LNCaP clone FGC (cell line): ENCODE measurements around the gene CD151.

ENCODE experiments used
- DNase-seq: peaks from one replicate; pipeline ENCODE4 v3.0.0-alpha.2; 2011; ENCODE audit warnings: low read depth
- H3K4me3 ChIP-seq: 2 replicates; pipeline ENCODE4 v1.5.1; 2011; ENCODE audit warnings: mild to moderate bottlenecking, low read depth, low read length, control low read depth
- TF ChIP-seq, protein P1 (sequence below): IDR thresholded peaks from 2 replicates; pipeline ENCODE4 v1.5.1; 2012; ENCODE audit warnings: mild to moderate bottlenecking; ENCODE audit not compliant: control insufficient read depth, insufficient read depth; ENCODE audit errors: extremely low read depth

Gene CD151

DNA sequence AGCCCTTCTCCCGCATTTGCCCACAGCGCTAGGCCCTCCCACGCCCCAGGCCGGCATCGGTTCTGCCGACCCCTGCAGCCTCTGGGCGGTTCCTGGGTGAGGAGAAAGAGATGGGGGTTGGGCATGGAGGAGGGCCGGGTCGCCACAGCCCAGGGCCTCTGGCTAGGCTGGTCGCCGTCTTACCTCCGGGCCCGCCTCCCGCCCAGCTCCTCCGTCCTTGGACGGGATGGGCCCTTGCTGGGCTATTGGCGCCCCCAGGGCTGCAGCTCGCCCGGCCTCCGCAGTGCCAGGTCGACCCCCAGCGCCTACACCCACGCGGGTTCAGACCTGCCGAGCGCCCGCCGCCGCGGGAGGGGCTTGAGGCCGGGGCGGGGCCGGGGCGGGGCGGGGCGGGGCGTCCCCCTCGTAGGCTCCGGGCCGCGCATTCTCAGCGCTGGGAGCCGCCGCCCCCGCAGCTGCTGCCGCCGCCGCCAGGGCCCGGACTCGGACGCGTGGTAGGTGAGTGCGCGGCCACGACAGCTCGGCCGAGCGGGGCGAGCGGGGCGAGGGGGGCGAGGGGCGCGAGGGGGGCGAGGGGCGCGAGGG, at the start of gene CD151:
Gene CD151, plus strand, starts transcription at position 424 of the 585 bp plus-strand sequence. CDS start 3,118 bp downstream, outside the sequence.
- no peak for DNase-seq
- H3K4me3 ChIP-seq = peak within 1 kb of the TSS; percentile 69
- TF ChIP-seq, protein P1, sequence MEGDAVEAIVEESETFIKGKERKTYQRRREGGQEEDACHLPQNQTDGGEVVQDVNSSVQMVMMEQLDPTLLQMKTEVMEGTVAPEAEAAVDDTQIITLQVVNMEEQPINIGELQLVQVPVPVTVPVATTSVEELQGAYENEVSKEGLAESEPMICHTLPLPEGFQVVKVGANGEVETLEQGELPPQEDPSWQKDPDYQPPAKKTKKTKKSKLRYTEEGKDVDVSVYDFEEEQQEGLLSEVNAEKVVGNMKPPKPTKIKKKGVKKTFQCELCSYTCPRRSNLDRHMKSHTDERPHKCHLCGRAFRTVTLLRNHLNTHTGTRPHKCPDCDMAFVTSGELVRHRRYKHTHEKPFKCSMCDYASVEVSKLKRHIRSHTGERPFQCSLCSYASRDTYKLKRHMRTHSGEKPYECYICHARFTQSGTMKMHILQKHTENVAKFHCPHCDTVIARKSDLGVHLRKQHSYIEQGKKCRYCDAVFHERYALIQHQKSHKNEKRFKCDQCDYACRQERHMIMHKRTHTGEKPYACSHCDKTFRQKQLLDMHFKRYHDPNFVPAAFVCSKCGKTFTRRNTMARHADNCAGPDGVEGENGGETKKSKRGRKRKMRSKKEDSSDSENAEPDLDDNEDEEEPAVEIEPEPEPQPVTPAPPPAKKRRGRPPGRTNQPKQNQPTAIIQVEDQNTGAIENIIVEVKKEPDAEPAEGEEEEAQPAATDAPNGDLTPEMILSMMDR = no peak

DNA sequence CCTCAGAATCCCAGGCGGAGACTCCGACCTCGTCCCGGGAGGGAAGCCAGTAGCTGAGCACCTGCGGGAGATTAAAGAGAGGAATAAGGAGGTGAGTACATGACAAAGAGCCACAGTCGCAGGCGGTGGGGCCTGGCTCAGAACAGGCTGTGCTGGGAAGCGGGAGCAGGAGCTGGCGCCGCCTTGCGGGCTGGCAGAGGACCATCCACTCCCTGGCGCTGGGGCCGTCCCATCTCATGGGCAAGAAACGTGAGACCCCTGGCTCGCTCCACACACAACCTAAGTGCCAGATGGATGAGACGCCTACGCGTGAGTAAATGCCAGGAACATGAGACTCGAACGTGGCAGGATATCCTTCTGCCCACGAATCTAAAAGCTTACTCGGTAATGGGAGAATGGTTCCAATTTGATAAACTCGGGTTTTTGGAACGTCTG, 49.2 kb upstream of the CD151 start:
- H3K4me3 ChIP-seq = no peak overlapping the region
- peak; percentile 69 for DNase-seq
- TF ChIP-seq, protein P1 = peak; percentile 74

DNA sequence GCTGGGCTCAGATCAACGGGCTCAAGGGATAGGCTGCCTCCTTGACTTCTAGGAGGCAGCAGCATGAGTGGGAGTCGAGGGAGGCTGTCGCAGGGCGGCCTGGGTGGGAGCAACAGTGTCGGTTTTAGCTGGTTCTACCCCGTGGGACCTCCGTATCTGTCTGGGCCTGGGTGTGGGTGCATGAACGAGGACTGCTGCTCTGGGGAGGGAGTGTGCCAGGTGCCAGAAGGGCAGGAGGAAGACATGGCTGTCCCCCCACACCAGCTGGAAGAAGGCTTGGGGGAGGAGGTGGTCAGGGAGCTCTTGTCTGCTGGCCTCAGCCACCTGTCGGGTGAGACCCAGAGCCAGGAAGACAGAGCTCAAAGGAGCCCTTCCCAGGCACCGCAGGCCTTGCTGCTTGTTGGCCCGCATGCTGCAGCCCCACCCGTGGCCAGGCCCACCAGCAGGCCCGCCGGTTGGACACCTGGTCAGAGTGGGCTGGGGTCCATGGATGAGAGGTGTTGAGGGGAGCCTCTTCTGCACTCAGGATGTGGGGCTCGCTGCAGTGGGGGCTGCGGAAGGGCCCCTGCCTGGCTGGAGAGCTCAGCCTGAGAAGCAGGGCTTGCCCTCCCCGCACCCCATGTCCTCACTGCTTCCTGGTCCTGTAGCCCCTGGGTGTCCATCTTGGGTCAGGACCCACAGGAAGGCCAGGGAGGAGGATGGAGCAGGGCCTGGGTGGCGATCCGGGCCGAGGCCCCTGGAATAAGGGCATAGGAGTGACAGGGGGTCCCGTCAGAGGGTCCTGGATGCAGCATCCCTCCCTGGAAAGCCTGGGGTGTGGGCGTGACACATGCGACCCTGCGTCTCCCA, 46.3 kb upstream of the CD151 start:
- TF ChIP-seq, protein P1 = no peak
- no peak overlapping the region for H3K4me3 ChIP-seq
- no peak for DNase-seq

DNA sequence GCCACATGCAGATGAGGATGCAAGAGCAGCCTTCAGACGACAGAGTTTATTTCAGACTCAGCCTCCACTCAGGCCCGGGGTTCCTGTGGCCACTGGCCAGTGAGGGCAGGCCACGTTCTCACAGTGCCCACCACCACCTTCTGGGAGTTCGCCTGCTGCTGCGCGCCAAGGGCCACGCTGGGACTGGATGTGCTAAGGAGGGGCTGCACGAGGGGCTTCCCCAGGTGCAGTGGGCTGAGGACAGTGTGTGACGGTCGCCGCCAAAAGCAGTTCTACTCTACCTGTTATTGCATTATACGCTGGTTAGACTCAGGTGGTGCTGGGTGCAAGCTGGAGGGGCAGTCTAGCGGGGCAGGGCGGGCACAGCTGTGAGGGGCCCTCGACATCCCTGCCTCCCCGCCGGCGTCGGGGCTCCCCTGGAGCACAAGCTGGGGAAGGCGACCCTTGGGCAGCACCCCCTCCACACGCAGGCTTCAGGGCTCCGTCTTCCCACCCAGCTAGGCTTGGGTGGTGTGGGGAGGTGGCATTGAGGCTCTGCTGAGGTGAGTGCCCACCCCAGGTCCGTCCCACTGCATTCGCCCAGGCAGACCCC, 45.6 kb upstream of the CD151 start:
- TF ChIP-seq, protein P1 = no peak
- no peak for DNase-seq
- no peak overlapping the region for H3K4me3 ChIP-seq

DNA sequence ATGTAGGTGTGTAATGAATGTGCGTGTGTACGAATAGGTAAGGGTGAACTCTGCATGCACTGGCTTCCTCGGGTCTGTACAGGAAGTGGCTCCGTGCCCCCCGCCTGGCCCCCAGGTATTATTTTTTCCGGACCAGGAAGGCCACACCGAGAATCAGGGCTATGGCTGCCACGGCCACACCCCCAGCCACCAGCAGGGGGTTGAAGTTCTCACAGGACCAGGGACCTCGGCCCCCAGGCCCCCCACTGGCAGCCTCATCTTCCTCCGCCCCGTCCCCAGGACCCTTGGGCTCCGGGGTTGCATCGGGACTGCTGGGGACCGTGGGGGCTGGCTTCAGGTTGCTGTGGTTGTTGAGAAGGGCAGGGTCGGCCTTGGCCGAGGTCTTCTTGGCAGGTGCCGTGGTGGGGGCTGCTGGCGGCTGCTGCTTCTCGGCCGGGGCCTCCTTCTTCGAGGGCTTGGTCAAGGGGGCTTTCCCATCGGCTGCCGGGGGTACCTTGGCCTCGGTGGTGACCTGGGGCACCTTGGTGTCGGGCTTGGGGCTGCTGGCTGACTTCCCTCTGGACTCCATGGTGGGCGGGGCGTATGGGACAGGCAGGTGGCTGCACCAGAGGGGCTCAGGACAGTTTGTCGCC, 44.6 kb upstream of the CD151 start:
- no peak for DNase-seq
- no peak overlapping the region for H3K4me3 ChIP-seq
- TF ChIP-seq, protein P1 = no peak

DNA sequence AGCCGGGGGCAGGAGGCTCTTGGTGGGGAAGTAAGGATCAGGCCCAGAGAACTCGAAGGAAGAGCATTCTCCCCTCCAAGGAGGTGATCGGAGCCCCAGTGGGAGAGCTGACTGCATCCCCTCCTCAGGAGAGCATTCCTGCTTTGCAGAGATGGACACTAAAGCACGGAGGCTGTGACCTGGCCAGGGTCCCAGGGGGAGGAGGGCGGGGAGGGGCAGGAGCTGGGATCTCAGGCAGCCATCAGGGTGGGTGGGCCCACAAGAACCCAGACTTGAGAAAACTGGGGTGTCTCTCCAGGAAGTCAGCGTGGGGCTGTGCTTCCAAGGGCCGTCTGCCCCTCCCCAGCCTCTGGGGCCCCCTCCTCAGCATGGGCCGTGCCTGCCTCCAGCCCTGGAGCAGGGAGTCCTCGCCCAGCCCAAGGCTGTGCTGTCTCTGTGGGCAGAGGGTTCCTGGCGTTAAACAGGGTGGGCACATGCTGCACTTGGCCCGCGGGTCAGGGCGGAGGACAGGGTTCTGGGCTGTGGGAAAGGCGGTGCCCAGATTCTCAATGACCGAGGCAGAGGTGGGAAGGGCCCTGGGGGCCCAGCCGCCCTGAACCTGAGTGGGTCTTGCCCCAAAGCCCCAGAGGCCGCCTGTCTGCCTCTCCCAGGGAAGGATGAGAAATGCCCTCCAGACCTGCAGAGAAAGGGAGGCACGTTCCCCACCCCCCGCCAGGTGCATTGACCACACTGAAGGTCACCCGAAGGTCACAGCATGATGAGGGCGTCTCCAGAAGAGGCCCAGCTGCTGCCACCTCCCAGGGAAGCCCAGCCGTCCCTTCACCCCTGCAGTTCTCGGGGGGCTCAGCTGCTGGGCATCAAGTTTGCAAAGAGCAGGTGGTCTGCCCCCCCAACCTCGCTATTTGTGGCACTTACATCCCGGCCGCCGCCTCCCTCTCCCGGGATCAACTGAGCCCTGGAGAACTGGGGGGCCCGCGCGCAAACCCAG, 43.5 kb upstream of the CD151 start:
- no peak overlapping the region for H3K4me3 ChIP-seq
- DNase-seq = no peak
- TF ChIP-seq, protein P1 = no peak
